Fibroblast of mammary gland (primary cell): Measurements from ENCODE around the gene BTK.

Experiments used
- DNase-seq: peaks from one replicate; pipeline ENCODE4 v3.0.0-alpha.2; 2010; ENCODE audit warnings: low read depth
- H3K4me3 ChIP-seq: 2 replicates; pipeline ENCODE4 v1.5.1; 2011; ENCODE audit warnings: low read depth, mild to moderate bottlenecking, low read length, moderate library complexity; ENCODE audit not compliant: control insufficient read depth
- CTCF ChIP-seq: conservative IDR thresholded peaks from 2 replicates; pipeline ENCODE4 v1.5.1; 2011; ENCODE audit warnings: low read depth, low read length, inconsistent platforms; ENCODE audit not compliant: control insufficient read depth, insufficient read depth

Gene BTK

GRCh38 chrX:101365301-101365795 is 20.6 kb downstream of the BTK start:
- DNase-seq: no peak
- TF ChIP-seq CTCF: no peak
- no peak overlapping the region for H3K4me3 ChIP-seq

GRCh38 chrX:101362757-101363156 is 23.2 kb downstream of the BTK start:
- DNase-seq: no peak
- no peak overlapping the region for H3K4me3 ChIP-seq
- TF ChIP-seq CTCF: no peak

- DNase-seq: no peak
- no peak for TF ChIP-seq CTCF
Observed at GRCh38 chrX:101362116-101362515, 23.9 kb downstream of the BTK start.

GRCh38 chrX:101360390-101360789 is 25.6 kb downstream of the BTK start:
- no peak overlapping the region for H3K4me3 ChIP-seq
- no peak for TF ChIP-seq CTCF
- DNase-seq: no peak

More at GRCh38 chrX:101362116-101362515, 23.9 kb downstream of the BTK start:
- no peak overlapping the region for H3K4me3 ChIP-seq

- no peak for TF ChIP-seq CTCF
- DNase-seq: no peak
- H3K4me3 ChIP-seq: no peak overlapping the region
Observed at GRCh38 chrX:101359966-101360365, 26.0 kb downstream of the BTK start.

GRCh38 chrX:101357166-101357795 is 28.7 kb downstream of the BTK start:
- H3K4me3 ChIP-seq: no peak overlapping the region
- peak; percentile 37 for TF ChIP-seq CTCF
- DNase-seq: peak; percentile 19
